Effector CD4-positive, alpha-beta T cell (primary cell): ENCODE data around the gene EML1.

Source experiments
- DNase-seq: peaks from one replicate; pipeline ENCODE4 v3.0.0-alpha.2; 2020

EML1 gene

DNA sequence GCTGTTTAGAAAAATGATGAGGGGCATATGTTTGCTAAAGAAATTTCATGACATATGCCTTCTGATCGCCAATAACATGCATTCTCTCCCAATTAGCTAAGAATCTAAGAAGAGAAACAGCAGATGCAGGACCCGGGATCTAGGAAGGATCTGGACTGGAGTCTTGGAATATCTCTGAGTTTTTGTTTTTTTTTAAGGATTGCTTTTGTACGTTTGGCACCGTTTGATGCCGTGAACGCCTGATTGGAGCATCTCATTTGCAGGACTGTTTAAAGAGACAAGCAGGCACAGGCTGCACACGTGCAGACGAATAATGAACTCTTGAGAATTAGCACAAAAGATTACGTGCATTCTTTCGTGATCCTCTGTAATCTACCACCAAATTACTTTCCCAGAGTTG, 13.6 kb downstream of the EML1 start:
- no peak for DNase-seq

DNA sequence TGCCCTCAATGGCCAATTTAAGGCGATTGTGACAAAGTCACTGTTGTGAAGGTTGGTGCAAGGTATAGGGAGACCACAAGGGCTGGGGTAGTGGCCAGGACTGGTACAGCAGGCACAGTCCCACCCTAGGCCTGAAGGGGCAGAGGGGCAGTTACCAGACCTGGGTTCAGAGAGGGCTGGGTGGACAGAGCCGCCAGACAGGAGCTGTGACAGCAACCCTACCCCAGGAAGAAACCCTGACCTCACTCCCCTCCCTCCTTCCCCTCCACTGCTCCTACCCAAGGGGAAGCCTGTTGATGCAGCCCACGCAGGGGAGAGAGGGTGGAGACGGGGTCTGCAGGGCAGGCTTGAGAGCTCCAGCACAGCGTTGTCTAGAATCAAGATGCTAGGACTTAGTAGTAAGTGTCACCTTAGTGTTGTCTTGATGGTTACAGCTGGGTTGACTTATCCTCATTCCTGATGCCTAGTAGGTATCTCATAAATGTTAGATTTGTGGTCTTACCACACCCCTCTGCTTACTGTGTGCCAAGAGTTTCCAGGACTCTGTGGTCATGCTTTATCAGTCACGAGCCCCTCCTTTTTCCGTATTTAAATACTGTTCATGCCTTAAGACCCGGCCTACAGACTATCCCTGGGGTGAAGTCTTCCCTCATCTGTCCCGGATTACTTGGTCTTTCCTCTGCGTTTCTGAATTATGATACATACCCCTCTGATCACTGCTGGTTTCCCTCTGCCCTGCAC, 14.4 kb downstream of the EML1 start:
- DNase-seq, result no peak

DNA sequence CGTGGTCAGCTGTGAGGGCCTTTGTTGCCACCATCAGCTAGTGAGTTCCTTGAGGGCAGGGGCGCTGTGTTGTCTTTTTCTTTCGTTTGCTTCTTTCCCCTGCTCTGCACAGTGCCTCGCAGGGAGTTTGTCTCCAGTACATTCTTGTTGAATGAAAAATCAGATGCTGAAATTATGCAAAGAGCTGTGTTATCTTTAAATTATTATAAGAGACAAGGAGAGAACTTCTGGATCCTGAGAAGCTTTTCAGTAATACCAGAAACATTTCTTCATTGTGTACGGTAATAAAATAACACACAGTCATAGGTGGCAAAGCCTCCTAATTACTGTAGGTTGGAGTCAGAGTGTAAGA, 14.9 kb downstream of the EML1 start:
- DNase-seq, result no peak

DNA sequence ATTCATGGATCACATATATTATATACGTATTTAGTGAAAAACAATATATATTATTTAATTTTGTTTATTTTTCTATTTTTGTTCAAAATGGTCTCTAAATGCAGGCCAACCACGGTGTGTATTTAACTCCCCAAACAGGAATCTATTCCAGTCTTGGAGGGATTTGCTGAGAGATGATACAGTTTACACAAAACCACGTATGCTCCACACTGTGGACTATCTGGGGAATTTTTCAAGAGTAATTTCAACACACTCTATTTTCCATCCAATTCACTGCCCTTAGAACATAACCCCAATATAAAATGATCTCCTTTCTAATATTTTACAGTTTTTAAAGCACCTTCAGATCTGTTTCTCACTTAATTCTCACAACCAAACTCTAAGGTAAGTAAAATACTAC, 15.3 kb downstream of the EML1 start:
- DNase-seq, result no peak

DNA sequence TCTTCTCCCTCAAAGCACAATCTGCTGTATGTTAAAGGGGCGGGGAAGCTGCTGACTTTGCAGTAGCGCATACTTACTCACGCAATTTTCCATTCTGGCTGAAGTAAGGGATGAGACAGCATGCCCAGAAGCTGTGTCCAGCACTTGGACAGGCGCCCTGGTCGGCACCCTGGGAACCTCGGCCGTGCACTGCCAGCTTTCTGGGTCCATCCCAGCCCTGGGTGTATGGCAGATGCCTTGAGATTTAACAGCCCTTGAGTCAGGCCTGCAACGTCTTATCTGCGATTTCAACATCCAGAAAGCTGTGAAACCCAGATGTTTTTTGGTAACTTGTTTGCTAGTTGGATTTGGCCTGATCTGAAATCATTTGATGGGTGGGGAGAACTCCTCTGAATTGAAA, 16.1 kb downstream of the EML1 start:
- DNase-seq, result no peak

DNA sequence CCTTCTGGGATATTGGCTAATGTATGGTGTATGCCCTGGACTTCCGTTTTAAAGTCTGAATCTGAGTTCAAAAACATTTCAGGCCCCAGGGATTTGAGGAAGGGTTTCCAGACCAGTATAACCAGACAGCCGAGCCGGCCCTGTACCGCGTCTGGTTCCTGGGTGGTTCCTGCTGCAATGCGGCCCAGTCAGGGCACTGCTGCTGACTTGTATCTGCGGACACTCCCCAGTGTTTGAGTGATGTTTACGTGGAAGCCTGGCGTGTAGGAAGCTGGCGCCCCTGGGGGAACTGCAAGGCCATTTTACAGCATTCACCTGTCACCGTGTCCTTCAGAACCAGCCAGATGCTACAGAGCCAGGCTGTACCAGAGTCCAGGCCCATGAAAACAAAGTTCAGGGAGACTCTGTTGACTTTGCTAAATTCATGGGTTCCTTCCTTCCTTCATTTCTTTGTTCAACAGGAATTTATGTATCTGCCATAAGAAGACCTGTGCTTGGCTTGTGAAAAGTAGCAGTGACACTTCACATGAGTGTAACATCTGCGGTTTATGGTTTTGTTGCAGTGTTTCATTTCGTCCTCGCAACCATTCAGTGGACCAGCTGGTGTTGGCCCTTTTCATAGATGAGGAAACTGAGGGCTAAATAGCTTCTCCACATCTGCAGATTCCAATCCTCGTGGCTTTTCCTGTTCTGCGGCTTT, 16.8 kb downstream of the EML1 start:
- no peak for DNase-seq

DNA sequence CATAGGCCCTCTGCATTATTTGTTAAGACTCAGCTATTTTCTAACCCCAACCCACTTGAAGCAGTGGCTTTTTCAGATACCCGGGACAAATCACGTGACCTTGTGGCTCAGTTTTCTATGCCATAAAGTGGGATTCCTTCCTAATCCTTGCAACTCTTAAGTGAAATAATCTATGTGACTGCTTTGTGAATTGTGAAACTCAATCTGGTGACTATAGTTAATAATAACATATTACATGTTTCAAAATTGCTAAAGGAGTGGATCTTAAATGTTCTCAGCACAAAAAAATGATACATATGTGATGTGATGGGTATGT, 17.3 kb downstream of the EML1 start:
- no peak for DNase-seq

DNA sequence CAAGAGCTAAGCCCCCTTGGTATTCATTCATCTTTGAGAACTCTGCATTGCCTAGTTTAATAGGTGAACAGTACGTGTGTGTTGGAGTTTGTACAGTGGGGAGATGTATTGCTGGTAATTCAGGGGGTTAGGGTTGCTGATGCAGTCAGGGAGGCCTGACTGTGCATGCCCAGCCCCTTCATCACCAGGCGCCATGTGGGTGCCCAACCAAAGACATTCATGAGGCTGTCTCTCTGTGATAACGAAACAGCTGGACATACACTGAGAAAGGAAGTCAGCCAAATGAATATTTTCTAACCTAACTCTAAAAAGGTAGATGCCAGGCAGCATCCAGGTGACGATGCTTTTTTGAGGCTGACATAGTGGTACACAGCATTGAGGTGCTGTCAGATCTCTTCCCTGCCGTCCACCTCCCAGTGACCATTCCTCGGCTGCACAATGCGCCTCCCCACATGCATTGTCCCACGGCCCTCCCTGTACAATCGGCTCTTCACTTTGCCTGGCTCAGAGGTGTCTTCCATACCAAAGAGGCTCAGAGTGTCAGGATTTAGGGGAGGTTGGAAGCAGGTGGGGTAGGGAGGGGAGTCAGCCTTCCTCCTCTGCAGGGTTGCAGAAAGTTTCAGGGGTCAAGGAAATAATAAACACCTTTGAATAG, 19.0 kb downstream of the EML1 start:
- DNase-seq, result no peak

DNA sequence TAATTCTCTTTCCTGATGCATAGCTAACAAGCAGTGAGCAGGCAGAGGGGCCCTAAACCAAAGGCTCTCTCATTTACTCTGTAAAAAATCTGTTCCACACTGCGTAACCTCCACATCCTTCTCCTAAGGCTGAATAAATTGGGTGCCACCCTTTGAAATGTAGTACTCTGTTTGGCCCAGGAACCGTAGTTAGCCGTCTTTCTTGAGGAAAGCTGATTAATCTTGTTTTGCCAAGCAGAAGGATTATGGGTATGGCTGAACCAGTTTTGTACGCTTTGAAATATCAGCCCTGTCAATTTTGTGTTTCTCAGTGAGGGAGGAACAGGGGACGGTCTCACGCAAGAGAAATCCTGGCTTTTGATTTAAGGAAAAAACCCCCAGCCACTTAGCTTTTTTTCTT, 19.7 kb downstream of the EML1 start:
- no peak for DNase-seq

DNA sequence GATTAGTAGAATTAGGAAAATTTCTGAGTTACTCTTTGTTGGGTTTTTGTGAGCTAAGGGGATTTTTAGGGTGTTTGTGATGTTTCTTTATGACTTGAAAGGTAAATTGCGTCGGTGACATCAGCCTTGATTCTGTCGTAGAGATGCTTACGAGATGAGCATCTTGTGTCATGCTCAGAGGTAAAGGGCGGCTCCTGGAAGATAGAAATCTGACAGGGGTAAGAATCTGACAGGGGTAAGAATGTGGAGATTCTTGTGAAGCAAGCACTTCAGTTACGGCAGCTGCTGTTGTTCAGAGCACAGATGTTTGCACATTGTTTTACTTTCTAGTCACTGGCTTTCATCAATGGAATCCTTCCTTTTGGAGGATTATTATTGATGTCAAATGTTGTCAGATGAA, 22.5 kb downstream of the EML1 start:
- DNase-seq, result no peak

DNA sequence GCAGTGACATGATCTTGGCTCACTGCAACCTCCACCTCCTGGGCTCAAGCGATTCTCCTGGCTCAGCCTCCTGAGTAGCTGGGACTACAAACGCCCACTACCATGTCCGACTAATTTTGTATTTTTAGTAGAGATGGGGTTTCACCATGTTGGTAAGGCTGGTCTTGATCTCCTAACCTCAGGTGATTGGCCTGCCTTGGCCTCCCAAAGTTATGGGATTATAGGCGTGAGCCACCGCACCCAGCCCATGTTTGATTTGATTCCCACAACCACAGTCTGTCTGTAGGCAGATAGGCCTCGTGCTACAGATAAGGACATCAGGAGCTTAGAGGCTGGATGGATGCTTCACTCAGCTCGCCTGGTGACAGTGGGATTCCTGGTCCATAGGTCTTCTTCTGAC, 23.0 kb downstream of the EML1 start:
- DNase-seq, result no peak

DNA sequence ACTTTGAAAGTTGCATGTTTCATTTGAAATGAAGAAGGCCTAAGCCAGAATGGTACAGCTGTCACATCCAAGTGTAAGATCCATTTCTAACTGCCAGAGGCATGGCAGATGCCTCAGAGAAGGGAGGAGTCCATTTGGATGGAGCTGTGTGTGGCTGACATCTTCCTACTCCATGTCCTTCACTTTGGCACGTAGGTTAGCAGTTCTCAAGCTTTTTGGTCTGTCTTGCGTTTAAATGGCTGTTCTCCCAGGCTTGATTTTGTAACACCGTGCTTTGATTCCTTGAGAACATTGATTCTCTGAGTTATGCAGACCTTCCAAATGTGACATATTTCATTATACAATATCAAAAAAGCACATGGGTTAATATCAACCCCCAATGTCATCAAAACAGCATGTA, 23.4 kb downstream of the EML1 start:
- DNase-seq, result no peak

DNA sequence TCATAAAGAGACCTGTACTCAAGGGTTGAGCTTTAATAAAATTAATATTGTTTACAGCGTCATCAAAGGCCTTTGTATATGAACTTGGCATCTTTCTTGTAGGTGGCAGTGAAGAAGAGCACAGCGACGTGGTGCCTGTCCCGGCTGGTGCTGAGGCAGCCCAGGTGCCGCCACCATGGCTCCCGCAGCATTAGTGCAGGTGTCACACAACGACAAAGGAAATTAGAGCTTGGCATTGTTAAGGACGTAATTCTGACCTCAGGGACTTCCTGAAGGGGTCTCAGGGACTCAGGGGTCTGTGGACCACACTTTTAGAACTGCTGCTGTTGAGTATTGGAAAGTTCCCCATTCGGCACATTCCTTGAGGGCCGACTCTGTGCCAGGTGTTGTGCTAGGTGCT, 24.1 kb downstream of the EML1 start:
- DNase-seq, result no peak

DNA sequence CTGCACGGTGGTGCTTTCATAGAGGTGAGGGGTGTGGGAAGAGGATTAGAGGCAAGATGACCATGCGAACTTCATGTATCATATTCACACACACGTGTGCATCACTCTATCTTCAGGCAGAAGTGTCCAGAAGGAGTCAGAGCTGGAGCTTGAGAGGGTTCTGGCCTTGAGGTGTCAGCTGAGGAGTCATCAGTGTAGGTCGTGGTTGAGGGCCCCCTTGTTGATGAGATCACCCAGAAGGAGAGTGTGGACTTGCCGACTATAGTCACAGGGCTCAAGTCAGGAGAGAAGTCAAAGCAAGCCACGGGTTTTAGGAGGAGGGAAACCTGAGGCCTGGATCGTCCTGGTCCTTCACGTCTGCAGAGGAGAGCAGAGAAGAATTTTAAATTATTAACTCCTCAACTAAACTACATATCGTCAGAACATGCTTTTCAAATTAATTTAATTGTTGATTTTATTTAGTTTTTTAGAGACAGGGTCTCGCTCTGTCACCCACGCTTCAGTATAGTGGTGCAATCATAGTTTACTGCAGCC, 25.4 kb downstream of the EML1 start:
- DNase-seq, result no peak

DNA sequence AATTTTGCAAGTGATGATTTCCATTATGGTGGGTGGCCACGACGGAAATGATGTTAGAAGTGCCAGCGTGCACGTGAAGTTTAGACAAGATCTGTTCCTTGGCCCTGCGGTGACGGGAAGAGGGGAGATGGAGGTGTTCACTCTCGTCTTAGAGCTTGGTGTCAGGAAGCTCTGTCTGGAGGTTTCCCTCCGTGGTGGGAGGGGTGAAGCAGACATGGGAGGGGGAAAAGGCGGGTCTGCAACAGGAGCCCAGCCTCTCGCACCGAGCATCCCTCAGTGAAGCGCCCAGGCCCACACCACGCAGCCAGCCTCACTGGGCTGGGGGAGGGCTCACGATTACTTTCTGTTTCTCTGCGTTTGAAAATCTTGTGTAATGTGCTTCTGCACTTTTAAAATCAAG, 26.3 kb downstream of the EML1 start:
- no peak for DNase-seq

DNA sequence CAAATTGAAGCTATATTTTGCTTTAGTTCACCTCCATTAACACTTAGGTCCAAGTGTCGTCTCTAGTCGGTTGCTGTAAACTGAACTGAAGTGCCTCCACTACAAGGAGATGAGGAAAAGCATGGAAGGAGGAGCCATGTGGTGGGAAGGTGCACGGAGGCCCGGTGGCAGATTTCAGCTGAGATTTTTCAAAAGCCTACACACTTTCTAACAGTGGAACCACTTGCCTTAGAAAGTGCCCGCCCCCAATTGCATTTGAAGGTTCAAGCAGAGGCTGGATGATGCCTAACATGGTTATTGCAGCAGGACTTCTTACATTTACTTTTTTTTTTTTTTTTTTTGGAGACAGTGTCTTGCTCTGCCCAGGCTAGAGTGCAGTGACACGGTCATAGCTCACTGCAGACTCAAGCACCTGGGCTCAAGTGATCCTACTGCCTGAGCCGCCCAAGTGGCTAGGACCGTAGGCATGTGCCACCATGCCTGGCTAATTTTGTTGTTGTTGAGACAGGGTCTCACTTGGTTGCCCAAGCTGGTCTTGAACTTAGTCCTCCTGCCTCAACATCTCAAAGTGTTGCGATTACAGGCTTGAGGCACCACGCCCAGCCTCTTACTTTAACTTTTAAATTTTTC, 27.6 kb downstream of the EML1 start:
- DNase-seq, result no peak

DNA sequence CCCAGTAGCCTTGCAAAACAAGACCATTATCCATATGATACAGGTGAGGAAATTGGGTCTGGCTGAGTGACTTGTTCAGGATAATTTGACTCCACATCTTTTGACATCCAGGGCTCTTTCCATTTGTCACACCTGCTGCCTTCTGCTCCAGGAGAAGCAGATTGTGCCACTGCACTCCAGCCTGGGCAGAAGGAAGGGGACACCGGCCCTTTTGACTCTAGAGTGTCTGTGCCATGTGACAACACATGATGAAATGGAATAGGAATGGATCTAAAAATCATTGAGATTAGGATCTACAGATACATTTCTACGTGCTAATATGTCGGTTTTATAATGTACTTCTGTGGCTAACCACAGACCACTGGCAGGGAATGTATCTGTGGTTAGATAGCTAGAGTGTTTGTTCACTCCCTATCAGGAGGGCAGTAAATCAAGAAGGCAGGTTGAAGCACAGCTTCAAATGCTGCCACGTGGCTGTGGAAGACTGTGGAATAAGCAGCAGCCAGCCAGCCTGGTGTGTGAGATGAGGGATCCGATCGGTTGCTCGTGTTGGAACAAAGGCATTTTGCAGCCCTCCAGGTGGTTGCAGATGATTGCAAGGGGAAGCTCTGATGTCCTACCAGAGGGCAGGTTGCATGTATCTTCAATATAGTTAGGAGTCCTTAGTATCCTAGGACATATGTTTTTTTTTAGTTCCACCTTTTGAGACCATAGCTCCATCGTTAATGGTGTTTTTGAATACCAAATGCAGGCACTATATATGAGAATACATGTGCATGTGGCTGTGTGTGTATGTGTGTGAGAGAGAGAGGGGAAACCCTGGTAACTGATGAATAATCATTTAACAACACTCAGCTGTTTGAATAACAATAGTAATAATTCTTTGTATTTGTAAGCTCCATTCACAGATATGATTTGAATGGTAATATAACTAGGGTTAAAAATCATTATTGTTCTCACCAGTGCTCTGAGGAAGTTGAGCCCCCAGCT, 28.6 kb downstream of the EML1 start:
- DNase-seq, result no peak

DNA sequence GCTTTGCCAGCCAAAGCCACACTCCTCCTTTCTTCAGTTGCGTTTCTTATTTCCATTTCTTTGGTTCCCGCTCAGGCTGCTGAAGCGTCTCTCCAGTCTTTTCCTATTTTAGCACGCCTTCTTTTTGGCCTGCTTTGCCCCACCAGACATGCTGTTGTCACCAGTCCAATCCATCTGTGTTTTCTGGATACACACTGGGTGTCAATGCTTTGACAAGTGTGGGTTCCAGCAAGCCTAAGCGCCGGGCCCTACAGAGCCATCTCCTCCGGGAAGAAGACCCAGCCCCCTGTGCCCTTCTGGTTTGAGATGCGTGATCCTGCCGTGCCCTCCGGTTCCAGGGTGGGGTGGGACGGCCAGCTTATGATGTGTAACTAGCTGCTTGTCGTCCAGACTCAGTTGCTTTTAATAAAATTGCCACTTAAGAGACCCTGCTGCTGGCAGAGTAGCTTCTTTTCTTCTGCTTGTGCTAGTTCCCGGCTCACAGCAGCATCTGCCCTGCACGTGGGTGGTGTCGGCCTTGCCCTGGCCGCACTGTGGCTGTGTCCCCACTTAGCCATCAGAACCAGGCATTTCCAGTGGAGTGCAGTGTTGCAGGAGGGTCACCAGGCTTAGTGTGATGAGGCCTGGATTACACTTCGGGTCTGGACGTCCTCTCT, 29.7 kb downstream of the EML1 start:
- no peak for DNase-seq

DNA sequence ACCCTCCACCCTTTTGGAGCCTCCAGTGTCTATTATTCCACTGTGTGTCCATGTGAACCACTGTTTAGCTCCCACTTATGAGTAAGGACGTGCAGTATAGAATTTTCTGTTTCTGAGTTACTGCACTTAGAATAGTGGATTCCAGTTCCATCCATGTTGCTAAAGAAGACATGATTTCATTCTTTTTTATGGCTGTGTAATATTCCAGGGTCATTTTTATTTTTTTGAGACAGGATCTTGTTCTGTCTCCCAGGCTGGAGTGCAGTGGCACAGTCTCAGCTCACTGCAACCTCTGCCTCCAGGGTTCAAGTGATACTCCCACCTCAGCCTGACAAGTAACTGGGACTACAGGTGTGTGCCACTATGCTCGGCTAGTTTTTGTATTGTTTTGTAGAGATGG, 31.6 kb downstream of the EML1 start:
- DNase-seq, result no peak

DNA sequence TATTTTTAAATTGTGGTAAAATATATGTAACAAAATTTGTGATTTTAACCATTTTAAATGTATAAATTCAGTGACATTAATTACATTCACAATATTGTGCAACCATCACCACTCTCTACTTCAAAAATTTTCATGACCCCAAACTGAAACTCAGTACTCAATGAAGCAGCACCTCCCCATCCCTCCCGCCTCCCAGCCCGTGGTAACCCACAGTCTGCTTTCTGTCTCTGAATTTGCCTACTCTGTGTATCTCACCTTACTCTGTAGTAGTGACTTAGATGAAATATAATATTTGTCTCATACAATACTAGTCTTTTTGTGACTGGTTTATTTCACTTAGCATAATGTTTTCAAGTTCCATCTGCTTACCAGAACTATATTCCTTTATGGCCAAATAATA, 36.2 kb downstream of the EML1 start:
- DNase-seq, result no peak

DNA sequence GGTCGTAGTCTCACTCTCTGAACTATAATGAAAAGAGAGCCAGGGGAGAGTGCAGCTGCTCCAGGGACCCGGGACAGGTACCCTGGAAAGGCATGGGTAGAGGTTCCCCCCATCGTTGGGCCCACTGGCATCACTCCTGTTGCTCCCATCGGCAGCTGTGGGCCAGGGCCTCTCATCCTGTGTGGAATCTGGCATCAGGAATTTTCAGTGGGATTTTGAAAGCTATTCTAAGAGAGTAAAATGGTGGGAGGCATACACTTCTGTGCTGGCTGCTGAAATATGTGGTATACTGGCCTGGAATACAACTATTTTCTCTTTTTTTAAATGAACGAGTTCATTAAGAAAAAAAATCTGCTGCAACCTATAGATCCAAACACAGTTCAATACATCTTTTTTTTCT, 38.1 kb downstream of the EML1 start:
- no peak for DNase-seq
